Measurements from ENCODE around the gene PDZRN4. TPM values are rescaled to one million over a fixed set of nuclear protein-coding genes. Genes with fewer than 3 reads are reported as not detected.

PDZRN4 gene
- total and polyA plus RNA-seq, 2 donors (not counting 3 experiments of a cell fraction or from before 2014, with no cell fraction given), result not detected

DNA sequence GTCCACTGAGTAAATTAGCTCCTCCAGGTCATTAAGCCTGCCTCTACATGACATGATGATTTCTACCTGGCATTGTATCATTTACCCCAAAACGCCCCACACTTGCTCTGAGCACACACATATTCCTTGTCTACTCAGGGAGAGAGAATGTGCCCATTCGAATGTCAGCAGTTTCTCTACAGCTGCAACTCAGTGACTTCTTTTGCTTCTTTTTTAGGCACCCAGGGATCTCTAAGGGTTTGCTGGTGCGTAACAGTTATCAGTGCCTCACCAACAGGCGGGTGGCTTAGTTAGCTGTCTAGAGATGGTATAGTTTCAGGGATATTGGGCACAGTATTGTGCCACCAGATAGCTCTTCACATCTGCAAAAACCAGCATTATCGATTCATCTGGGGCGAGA lies 316.9 kb downstream of the PDZRN4 start:
- H3K27me3 ChIP-seq (ENCODE audit: control insufficient read depth in 2 of 2, insufficient read depth in 2 of 2, low read length in 2 of 2), result no peaks in the 10 kb centered on the region
- CTCF ChIA-PET, result no interaction called here
- H3K79me2 ChIP-seq (ENCODE audit: control insufficient read depth, insufficient read depth, low read length), result no peaks in the 10 kb centered on the region
- intact Hi-C loops (cut with micrococcal nuclease) (no loop called here), dilution Hi-C loops (cut with MboI; ENCODE audit: extremely low pct_ligation_motif_present, low sequenced_read_pairs) (no loop called here)
- no peak overlapping the region for H3K4me3 ChIP-seq (replicated peaks in 1 of 3; ENCODE audit: insufficient read depth in 1 of 3, low read depth in 1 of 3, low read length in 3 of 3)
- no peaks in the 10 kb centered on the region for H4K20me1 ChIP-seq (replicated peaks; ENCODE audit: control insufficient read depth, extremely low read depth, insufficient read depth, low read length)
- POLR2A ChIA-PET, result no interaction called here
- DNase-seq (ENCODE audit: low read depth, low spot score) (no peak), FAIRE-seq (no peak)
- H3K9ac ChIP-seq (replicated peaks; ENCODE audit: extremely low read depth, insufficient read depth, low read length), result no peak overlapping the region
- no peaks in the 10 kb centered on the region for H3K36me3 ChIP-seq (ENCODE audit: control insufficient read depth in 2 of 2, extremely low read depth in 1 of 2, insufficient read depth in 2 of 2, low read length in 2 of 2)
- no peak overlapping the region for H3K4me2 ChIP-seq (ENCODE audit: insufficient read depth, low read length)
- no peaks in the 10 kb centered on the region for H3K9me1 ChIP-seq (replicated peaks; ENCODE audit: control insufficient read depth, extremely low read depth, insufficient read depth, low read length)
- no peaks in the 10 kb centered on the region for H3K4me1 ChIP-seq (ENCODE audit: control insufficient read depth, extremely low read depth, insufficient read depth, low read length)
- TF ChIP-seq, protein P1, sequence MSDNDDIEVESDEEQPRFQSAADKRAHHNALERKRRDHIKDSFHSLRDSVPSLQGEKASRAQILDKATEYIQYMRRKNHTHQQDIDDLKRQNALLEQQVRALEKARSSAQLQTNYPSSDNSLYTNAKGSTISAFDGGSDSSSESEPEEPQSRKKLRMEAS (IDR thresholded peaks at IDR 0.05; ENCODE audit: insufficient read depth, insufficient read length), result no peak
- no peak for TF ChIP-seq GATA2 (IDR thresholded peaks at IDR 0.05; ENCODE audit: insufficient read depth, insufficient read length, low read depth, low read length)
- TF ChIP-seq EZH2 (IDR thresholded peaks at IDR 0.05; ENCODE audit: borderline replicate concordance, low read depth, low read length, severe bottlenecking), result no peak
- TF ChIP-seq POLR2A (IDR thresholded peaks at IDR 0.05; ENCODE audit: low read depth, low read length), result no peak
- TF ChIP-seq FOS (IDR thresholded peaks at IDR 0.05; ENCODE audit: borderline replicate concordance, insufficient read depth, low read length), result no peak
- TF ChIP-seq, protein P2, sequence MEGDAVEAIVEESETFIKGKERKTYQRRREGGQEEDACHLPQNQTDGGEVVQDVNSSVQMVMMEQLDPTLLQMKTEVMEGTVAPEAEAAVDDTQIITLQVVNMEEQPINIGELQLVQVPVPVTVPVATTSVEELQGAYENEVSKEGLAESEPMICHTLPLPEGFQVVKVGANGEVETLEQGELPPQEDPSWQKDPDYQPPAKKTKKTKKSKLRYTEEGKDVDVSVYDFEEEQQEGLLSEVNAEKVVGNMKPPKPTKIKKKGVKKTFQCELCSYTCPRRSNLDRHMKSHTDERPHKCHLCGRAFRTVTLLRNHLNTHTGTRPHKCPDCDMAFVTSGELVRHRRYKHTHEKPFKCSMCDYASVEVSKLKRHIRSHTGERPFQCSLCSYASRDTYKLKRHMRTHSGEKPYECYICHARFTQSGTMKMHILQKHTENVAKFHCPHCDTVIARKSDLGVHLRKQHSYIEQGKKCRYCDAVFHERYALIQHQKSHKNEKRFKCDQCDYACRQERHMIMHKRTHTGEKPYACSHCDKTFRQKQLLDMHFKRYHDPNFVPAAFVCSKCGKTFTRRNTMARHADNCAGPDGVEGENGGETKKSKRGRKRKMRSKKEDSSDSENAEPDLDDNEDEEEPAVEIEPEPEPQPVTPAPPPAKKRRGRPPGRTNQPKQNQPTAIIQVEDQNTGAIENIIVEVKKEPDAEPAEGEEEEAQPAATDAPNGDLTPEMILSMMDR (IDR thresholded peaks at IDR 0.05; ENCODE audit: extremely low read depth in 1 of 2, insufficient read depth in 1 of 2, low read depth in 1 of 2, low read length in 2 of 2), result no peak
- no peak for TF ChIP-seq POLR2AphosphoS5 (IDR thresholded peaks at IDR 0.05; ENCODE audit: insufficient read depth, low read depth, low read length)
- TF ChIP-seq MYC (IDR thresholded peaks at IDR 0.05; ENCODE audit: low read depth, low read length), result no peak
- TF ChIP-seq JUN (IDR thresholded peaks at IDR 0.05; ENCODE audit: borderline replicate concordance, insufficient read depth, insufficient read length, low read depth), result no peak
- BruUV-seq (replicated peaks), result no TSS peak
- no peaks in the 10 kb centered on the region for H3K9me3 ChIP-seq (replicated peaks; ENCODE audit: control insufficient read depth, insufficient read depth, low read length)
- H3K27ac ChIP-seq (ENCODE audit: insufficient read depth, low read depth, low read length), result no peak overlapping the region
- H2AFZ ChIP-seq (ENCODE audit: low read depth, low read length), result no peak overlapping the region
